Skin epidermis (tissue), 12 donors: ENCODE data around the gene RFX5.
A peak's percentile ranks its signal among the peaks of the same experiment; 100 is the strongest.

ENCODE experiments used
- H3K27ac ChIP-seq, 21 experiments: fragments of 200-600 bp; sonication (generic) in 11 of 21; one replicate each; pipeline ENCODE4 v1.5.0; 2020; ENCODE audit warnings: mild to moderate bottlenecking in 3 of 21, inconsistent platforms in 2 of 21, moderate library complexity in 2 of 21
- H3K4me3 ChIP-seq, 7 experiments: fragments of 200-600 bp; sonication (generic) in 2 of 7; one replicate each; pipeline ENCODE4 v1.5.0; 2020; ENCODE audit warnings: inconsistent platforms in 2 of 7, mild to moderate bottlenecking in 2 of 7, moderate library complexity in 1 of 7

Gene RFX5

DNA sequence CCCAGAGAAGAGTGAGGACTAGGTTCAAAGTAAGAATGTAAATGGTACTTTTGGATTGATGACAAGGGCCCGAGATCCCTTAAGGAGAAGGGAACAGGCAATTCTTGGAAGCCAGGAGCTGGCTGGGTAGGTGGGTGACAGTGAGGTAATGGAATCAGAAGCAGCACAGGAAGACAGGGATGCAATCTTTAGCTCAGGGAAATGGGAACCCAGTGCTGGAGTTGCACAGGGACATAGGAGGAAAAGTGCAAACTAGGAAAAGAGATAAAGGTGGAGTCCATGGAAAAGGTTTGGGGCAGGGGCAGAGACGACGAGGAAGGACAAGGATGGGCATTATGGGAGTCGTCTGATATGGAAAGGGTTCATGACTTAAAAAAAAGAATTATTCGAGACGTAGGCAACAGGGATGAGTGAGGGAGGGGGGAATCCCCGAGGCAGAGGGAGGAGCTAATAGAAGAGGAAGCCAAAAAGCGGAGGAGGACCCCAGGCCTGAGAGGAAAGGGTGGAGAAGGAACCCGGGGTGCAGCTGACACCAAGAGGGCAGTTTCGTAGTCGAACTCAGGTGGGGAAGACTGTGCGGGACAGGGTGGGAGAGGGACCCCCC lies 20.3 kb downstream of the RFX5 start:
- H3K4me3 ChIP-seq: peak overlapping the region; percentile 76 to 97 (median 80)
- H3K27ac ChIP-seq: peak overlapping the region; percentile 83 to 100 (median 98)

GRCh38 chr1:151325646-151326429 lies 21.2 kb downstream of the RFX5 start:
- Histone ChIP-seq H3K27ac (peak overlapping the region in 19 of 21 experiments; percentile 89 to 100 (median 98)), H3K4me3 (peak overlapping the region; percentile 76 to 97 (median 80))

GRCh38 chr1:151325231-151325630 lies 21.8 kb downstream of the RFX5 start:
- H3K27ac ChIP-seq: peak overlapping the region in 14 of 21 experiments; percentile 2 to 100 (median 97)
- no peak overlapping the region for H3K4me3 ChIP-seq

GRCh38 chr1:151324390-151324930 lies 22.6 kb downstream of the RFX5 start:
- H3K4me3 ChIP-seq: no peak overlapping the region
- H3K27ac ChIP-seq: peak overlapping the region in 4 of 21 experiments; percentile 16 to 100 (median 24)

- peak overlapping the region in 2 of 21 experiments; percentile 32 to 52 for H3K27ac ChIP-seq
- H3K4me3 ChIP-seq: no peak overlapping the region
Measured at GRCh38 chr1:151318975-151319374, 28.1 kb downstream of the RFX5 start.

DNA sequence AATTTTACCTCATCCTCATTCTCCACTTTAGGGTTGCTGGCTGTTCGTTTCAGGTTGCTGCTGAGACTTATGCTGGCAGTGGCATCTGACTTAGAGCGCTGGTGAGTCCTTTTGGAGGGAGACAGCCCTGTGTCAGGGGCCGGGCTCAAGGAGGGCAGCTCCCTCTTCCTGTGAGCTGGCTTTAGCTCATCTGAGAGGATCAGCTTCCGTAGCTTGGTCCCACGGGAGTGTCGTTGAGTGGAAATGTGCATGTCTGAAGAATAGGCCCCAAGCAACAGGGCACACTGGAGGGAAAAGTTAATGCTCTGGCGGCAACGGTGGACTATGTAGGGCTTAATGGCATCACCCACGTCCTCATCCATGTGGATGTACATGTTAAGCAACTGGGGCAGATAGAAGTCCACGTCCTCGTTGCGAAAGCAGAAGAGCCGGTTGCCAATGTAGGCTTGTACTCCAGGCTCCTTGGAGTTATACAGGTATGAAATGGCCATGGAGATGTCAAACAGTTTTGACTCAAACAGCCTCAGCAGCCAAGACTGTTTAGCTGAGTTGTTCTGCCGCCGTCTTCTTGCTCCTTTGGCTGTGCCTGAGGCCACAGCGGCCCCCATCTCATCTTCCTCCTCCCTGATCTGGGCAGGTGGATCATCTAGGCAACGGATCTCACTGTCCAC lies 31.4 kb downstream of the RFX5 start:
- Histone ChIP-seq H3K27ac (peak overlapping the region in 2 of 21 experiments; percentile 1 to 26), H3K4me3 (no peak overlapping the region)

- Histone ChIP-seq H3K4me3 (no peak overlapping the region), H3K27ac (peak overlapping the region in 4 of 21 experiments; percentile 12 to 80 (median 28))
Measured at GRCh38 chr1:151314137-151314875, 32.7 kb downstream of the RFX5 start.

DNA sequence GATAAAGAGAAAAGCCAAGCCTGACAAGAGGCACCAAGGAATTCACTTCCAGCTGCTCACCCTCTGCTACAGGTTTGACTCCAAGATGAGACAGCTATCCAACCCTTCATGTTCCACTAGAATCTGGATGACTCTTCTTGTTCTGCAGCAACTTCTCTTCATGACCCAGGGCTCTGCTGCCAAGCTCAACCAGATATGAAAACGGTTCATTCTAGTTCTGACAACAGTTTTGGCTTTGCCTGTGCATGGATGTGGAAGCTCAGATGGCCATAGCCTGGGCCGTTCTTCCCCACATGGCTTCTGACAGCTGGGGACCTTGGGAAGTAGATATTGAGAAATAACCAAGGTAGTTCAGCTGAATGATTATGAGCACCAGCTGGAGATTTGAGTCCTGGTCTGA lies 33.6 kb downstream of the RFX5 start:
- Histone ChIP-seq H3K27ac (peak overlapping the region in 6 of 21 experiments; percentile 13 to 84 (median 50)), H3K4me3 (no peak overlapping the region)

GRCh38 chr1:151312826-151313225 lies 34.2 kb downstream of the RFX5 start:
- Histone ChIP-seq H3K4me3 (no peak overlapping the region), H3K27ac (peak overlapping the region in 8 of 21 experiments; percentile 58 to 84 (median 78))

- Histone ChIP-seq H3K27ac (peak overlapping the region in 19 of 21 experiments; percentile 15 to 84 (median 71)), H3K4me3 (no peak overlapping the region)
Measured at GRCh38 chr1:151312411-151312810, 34.6 kb downstream of the RFX5 start.

GRCh38 chr1:151311589-151312331 lies 35.3 kb downstream of the RFX5 start:
- Histone ChIP-seq H3K27ac (peak overlapping the region in 20 of 21 experiments; percentile 15 to 84 (median 72)), H3K4me3 (no peak overlapping the region)

DNA sequence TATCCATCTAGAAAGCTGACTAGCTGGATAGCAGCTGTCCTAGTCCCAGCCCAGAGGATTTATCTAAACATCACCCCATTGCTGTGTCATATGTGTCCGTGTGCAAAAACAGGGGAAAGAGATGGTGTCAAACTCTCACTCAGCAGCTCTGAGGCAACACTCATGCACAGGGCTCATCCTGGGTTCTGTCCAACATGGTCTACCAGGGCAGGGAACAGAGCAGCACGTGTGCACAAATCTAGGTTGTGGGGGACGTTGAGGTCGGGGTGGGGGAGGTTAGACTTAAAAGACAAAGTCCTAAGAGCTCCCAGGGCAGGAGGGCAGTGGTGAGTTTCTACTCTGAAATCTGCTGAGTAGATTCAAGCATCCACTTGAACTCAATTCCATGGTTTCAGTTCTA lies 36.0 kb downstream of the RFX5 start:
- peak overlapping the region in 16 of 21 experiments; percentile 6 to 80 (median 47) for H3K27ac ChIP-seq
- no peak overlapping the region for H3K4me3 ChIP-seq

DNA sequence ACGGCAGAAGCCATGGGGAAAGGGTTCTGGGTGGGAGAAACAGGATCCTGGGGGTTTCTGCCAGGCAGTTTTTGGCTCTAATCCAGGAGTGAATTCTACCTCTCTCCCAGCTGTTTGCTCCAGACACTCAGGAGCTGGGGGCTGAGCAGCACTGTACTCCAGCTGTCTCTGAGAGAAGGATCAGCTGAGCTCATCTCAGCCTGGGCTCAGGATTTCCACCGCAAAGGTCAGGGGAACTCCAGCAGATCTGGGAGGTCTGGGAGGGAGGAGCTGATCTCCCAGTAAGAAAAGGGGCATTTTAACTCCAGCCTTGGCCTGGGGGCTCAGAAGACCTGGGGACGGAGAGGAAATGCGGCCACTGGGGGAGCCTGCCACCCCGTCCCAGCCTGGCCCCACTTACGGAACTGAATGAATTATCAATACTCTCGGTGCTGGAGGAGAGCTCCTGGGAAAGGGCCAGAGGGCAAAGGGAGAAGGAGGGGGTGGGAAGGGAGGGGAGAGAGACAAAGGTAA lies 37.2 kb downstream of the RFX5 start:
- Histone ChIP-seq H3K27ac (peak overlapping the region in 11 of 21 experiments; percentile 1 to 80 (median 42)), H3K4me3 (no peak overlapping the region)

DNA sequence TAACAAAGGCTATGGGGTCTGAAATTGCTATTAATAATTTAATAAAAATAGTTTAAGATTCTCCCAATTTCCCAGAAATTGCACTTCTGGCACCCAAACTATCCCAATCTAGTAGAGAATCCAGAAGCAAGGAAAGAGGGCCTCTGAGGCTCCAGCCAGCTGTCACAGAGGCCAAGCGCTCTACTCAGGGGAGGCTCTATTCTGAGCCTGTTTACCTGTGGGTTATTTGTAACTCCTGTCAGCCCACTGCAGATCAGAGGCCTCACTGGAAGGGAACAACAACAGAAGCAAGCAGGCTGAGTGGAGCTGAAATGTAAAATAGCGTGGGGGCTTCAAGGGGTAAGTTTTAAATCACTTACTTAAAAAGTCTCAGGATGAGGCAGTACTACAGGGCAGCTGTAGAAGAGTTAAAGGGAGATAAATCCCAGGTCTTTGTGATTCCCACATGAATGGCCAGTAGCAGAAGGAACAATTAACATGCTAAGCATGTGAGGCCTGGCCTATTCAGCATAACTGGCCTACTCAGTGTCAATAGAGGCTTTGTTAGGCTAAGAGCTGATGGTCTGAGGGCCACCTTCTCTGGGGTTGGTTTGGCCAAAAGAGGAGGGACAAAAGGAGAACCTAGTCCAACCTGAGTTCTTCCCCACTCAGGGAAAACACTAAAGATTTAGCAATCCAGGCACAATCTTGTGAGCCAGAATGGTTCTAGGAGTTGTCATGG lies 52.1 kb downstream of the RFX5 start:
- Histone ChIP-seq H3K4me3 (no peak overlapping the region), H3K27ac (peak overlapping the region in 1 of 21 experiments; percentile 3)

DNA sequence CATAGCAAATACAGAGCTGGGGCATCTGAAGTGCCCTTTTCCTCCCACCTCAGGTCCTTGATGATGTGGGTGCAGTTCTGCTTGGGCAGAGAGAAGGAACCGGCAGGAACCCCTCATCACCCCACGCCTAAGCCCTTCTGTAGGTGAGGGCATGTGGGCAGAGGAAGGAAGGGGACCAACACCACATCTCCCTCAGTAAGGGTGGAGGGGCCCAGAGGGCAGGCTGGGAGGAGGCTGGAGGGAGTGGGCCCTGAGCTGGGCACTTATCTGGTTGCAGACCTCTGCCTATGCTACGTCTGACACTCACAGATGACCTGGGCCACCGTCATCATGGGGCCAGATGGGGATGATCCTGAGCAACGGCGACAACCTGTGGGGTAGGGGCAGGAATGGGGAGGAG lies 54.0 kb downstream of the RFX5 start:
- H3K27ac ChIP-seq: peak overlapping the region in 2 of 21 experiments; percentile 25 to 38

DNA sequence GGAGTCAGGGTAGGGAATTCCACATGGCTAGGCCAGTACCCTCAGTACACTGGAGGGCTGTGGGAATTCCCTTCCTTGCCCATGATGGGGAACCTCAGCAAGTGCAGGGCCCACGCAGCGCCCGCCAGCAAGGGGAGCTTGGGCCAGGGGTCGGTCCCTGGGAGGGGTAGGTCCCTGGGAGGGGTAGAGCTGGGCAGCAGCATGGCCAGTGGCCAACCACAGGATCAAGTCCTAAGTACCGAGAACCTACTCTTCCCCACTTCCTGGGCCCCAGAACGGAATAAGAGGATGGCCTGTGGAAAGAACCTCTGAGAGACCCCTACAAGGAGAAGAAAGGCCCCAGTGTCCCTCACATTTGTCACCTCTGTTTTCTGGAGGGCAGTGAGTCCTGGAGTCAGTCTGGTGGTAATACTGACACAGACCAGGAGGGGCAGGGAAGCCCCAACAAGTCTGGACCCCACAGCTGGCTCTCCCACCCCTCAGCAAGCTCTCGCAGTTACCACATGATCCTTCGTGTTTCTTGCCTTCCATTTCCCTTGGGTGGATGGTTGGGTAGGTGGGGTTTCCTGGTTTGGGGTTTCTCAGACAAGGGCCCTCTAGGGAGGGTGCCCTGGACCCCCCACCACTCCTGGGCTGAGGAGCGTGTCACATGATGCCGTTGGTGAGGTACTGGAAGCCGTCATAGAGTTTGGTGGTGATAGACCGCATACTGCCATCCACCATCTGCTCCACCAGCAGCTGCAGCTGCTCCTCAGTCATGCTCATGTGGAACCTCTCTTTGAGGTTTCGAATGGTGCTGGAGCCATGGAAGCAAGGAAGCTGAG lies 54.6 kb downstream of the RFX5 start:
- no peak overlapping the region for H3K4me3 ChIP-seq
- H3K27ac ChIP-seq: peak overlapping the region in 3 of 21 experiments; percentile 25 to 36 (median 27)

More for the DNA sequence above, 54.0 kb downstream of the RFX5 start:
- H3K4me3 ChIP-seq: no peak overlapping the region
